ENCODE results near the gene MCEMP1.

Gene MCEMP1

GRCh38 chr19:7672522-7672921 is 4.4 kb upstream of the MCEMP1 start:
- no peak for DNase-seq (ENCODE audit: low spot score)

- DNase-seq (ENCODE audit: low spot score) = peak; percentile 82
Observed at GRCh38 chr19:7674010-7675005, 2.6 kb upstream of the MCEMP1 start.

GRCh38 chr19:7676376-7676775 is 514 bp upstream of the MCEMP1 start:
- no peak for DNase-seq (ENCODE audit: low spot score)

GRCh38 chr19:7677669-7678311 is 900 bp downstream of the MCEMP1 start:
- DNase-seq (ENCODE audit: low spot score) = no peak

GRCh38 chr19:7678971-7679751 is 2.3 kb downstream of the MCEMP1 start:
- peak; percentile 70 for DNase-seq (ENCODE audit: low spot score)

- no peak for DNase-seq (ENCODE audit: low spot score)
Observed at GRCh38 chr19:7679771-7680605, 3.1 kb downstream of the MCEMP1 start.

GRCh38 chr19:7680606-7681339 is 3.9 kb downstream of the MCEMP1 start, which contains the start of gene TRAPPC5:
TRAPPC5 (plus strand) TSS chr19:7680833; CDS start chr19:7682254, 1,421 bp downstream.
- DNase-seq (ENCODE audit: low spot score) = peak; percentile 90

- DNase-seq (ENCODE audit: low spot score) = peak; percentile 84
Observed at GRCh38 chr19:7681340-7682174, 4.7 kb downstream of the MCEMP1 start.

GRCh38 chr19:7682175-7682855 is 5.4 kb downstream of the MCEMP1 start:
- DNase-seq (ENCODE audit: low spot score) = no peak

- DNase-seq (ENCODE audit: low spot score) = no peak
Observed at GRCh38 chr19:7685546-7686445, 8.9 kb downstream of the MCEMP1 start.

- DNase-seq (ENCODE audit: low spot score) = no peak
Observed at GRCh38 chr19:7687177-7687576, 10.3 kb downstream of the MCEMP1 start.

GRCh38 chr19:7689165-7689564 is 12.3 kb downstream of the MCEMP1 start:
- no peak for DNase-seq (ENCODE audit: low spot score)

- no peak for DNase-seq (ENCODE audit: low spot score)
Observed at GRCh38 chr19:7690779-7691258, 13.9 kb downstream of the MCEMP1 start.

GRCh38 chr19:7691497-7691896 is 14.6 kb downstream of the MCEMP1 start:
- no peak for DNase-seq (ENCODE audit: low spot score)

- no peak for DNase-seq (ENCODE audit: low spot score)
Observed at GRCh38 chr19:7692417-7693088, 15.7 kb downstream of the MCEMP1 start.

- no peak for DNase-seq (ENCODE audit: low spot score)
Observed at GRCh38 chr19:7694499-7694898, 17.6 kb downstream of the MCEMP1 start.

- no peak for DNase-seq (ENCODE audit: low spot score)
Observed at GRCh38 chr19:7697721-7698287, 20.9 kb downstream of the MCEMP1 start.
